ENCODE data around the gene NSDHL.
"Not testable (repeated sequence)": the region's sequence is repeated elsewhere in the genome, so short reads cannot be mapped to it uniquely, and the experiment has no call there.

Gene NSDHL

GRCh38 chrX:152830312-152831305 lies at the start of gene NSDHL, which contains the start of gene CETN2:
NSDHL (plus strand) TSS chrX:152831063; CDS start chrX:152846325, 15,262 bp downstream.
CETN2 (minus strand) TSS chrX:152830757; CDS start chrX:152830710, 47 bp downstream.
- DNase-seq = peak; percentile 84 to 87

- DNase-seq = not testable (repeated sequence)
Observed at GRCh38 chrX:152787062-152787461, 43.8 kb upstream of the NSDHL start.

GRCh38 chrX:152798945-152799344 lies 31.9 kb upstream of the NSDHL start:
- no peak for DNase-seq

DNA sequence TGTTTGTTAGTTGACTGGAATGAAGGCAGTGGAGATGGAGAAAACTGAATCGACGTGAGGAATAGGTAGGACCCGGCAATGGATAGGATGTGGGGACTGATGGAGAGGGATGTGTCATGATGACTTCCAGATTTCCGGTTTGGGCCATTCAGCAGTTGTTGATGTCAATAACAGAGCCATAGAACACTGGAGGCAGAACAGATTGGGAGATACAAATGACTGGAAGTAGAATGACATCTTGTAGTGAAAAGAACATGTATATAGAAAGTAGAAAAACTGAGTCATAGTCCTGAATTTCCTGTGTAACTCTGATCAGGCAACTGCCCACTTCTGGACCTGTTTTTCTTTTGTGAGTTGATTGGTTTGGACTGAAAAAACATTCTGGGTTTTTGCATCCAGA lies 24.8 kb upstream of the NSDHL start:
- no peak for DNase-seq

GRCh38 chrX:152810403-152810802 lies 20.5 kb upstream of the NSDHL start:
- DNase-seq = no peak

- no peak for DNase-seq
Observed at GRCh38 chrX:152813206-152813605, 17.7 kb upstream of the NSDHL start.

- DNase-seq = no peak
Observed at GRCh38 chrX:152814048-152814447, 16.8 kb upstream of the NSDHL start.

- DNase-seq = no peak
Observed at GRCh38 chrX:152817078-152817764, 13.6 kb upstream of the NSDHL start.

DNA sequence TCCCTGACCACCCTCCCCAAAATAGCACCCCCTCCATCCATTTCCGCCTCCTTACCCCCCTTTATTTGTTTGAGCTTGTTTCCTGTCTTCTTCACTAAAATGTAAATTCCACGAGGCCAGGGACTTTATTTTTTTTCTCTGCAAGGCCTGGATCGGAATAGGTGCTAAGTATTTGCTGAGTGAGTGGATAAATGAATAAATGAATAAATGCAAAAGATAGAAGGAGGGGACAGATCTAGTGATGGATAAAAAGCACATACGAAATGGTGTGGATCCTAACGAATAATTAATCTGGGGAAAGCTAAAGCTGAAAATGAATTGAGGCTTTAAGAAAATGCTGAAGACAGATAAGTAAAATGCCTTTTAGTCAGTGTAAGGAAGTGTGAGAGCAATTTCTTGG lies 12.5 kb upstream of the NSDHL start:
- DNase-seq = no peak

- DNase-seq = no peak
Observed at GRCh38 chrX:152819266-152819665, 11.6 kb upstream of the NSDHL start.

DNA sequence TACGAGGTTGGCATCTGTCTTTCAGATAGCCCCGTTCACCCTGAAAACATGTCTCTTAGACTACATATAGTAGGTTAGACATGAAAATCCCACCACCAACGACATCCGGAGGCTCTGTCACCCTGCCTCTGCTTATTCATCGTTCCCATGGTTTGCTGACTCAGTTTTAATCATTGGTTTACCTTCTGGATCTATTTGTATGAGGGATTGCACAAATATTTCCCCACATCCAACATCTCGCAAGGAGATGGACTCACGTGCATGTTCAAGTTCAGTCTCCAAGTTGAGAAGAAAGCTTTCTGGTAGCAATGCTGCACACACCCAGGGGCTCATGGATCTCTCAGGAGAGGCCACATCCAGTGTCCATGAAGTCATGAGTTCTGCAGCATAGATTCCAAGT lies 11.1 kb upstream of the NSDHL start:
- no peak for DNase-seq

GRCh38 chrX:152821145-152821765 lies 9.6 kb upstream of the NSDHL start:
- DNase-seq = peak in 1 of 2 donors; percentile 11

DNA sequence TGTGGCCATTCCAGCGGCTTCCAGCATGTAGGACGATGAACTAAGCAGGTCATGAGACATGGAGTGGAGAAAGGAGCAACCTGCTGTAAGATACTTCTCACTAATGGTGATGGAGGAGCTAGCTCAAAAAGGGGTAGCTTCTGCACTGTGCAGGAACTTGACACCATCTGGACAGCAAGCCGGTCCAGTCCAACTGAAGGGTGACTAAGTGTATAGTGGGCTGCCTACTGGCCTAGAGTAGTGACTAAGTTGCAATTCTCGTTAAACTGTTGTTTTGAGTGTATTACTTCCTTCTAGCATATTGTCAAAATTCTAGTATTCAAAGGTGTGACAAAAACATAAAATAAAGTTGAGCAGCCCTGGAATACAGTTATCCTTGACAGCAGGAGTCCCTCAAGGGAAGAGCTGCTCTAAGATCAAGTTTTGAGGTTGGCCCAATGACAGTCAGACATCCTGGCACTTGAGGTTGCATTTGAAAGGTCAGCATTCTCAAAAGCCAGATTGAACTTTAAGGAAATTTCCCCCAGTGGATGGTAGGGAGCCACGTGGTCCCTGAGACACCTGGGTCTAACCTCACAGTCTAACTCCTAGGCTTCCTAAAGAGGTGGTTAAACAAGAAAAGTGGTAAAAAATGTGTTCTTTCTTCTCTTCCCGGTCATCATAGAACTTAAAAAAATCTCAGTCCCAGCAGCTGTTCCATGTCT lies 8.3 kb upstream of the NSDHL start:
- no peak for DNase-seq

- no peak for DNase-seq
Observed at GRCh38 chrX:152823657-152824056, 7.2 kb upstream of the NSDHL start.

DNA sequence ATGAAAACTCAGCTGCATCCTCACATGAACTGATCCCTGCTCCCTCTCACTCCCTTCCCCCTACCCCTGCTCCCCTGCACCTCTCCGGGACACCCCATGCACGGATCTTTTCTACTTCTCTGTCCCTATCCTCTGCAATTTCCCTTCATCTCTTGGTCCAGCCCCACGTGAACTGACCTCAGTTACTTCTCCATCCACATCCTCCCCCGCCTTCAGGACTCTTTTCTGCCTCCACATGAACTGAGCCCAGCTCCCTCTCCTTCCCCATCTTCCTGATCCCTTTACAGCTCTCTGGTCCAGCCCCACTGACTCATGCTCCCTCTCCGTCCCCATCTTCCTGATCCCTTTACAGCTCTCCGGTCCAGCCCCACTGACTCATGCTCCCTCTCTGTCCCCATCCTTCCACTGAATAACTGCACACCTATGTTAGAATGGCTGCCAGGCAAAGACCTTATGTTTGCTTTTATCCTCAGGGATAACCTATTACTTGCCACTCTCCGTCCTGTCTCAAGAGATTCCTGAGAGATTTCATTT lies 6.0 kb upstream of the NSDHL start:
- DNase-seq = no peak

DNA sequence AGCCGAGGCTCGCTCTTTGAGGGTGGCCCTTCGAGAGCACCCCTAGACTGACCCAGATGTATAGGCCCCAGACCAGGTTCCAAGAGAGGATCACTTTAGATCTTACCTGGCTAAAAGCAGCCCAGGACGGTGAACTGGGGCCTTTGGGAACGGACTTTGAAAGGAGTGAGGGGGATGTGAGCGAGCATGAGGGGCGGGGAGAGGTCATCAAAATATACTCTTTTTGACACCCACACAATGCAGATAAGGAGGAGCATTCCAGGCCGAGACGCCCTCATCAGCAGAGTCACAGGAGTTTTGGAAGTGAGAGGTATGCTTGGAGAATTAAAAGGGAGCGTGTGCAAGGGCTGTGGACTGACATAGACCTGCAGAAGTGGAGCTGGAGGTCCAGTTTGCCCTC lies 528 bp downstream of the NSDHL start:
- DNase-seq = no peak

- DNase-seq = no peak
Observed at GRCh38 chrX:152832520-152832919, 1.7 kb downstream of the NSDHL start.

- DNase-seq = no peak
Observed at GRCh38 chrX:152833378-152833777, 2.5 kb downstream of the NSDHL start.

- not testable (repeated sequence) for DNase-seq
Observed at GRCh38 chrX:152835470-152835869, 4.6 kb downstream of the NSDHL start.

DNA sequence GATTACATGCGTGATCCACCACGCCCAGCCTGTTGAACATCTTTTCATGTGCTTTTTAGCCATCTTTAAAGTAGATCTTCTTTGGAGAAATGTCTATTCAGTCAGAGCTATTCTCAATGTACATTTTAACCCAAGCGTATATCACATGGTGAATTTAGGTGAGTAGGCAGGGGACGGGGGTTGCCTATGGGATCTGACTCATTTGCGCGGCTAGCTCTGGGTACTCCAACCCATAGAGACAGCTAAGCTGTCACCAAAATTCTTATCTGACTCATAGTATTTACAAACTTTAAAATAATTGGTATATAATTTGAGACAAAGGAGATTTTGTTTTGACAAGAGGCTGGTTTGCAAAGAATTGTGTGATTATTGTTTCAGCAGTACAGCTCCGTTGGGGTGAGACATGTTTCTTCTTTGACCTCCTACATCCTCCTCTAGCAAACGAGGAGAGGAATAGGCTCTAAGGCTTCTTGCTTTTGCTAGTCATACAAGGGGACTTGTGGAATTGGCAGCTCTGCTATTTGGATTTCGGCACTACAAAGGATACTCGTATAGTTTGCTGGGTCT lies 12.0 kb downstream of the NSDHL start:
- no peak for DNase-seq

DNA sequence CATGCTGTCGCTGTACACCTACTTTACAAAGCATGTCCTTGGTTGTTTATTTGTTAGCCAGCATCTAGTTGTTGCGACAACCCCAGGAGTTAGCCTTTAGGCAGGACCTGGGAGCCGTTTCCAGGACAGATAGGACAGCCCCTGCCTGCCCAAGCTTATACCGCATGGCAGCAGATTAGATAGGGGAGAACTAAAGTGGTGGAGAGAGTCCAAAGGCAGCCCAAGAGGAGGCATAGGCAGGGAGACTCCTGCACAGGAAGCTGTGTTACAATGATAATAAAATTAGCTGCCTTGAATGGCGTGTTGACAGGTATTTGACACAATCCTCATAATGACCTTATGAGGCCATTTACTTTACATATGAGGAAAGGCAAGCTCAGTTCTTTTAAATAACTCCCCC lies 13.0 kb downstream of the NSDHL start:
- DNase-seq = no peak

GRCh38 chrX:152844256-152844655 lies 13.4 kb downstream of the NSDHL start:
- DNase-seq = no peak

All from stimulated activated CD4-positive, alpha-beta T cell treated with anti-CD3 and anti-CD28 coated beads, Interleukin-2, amount 100 ng/mL, for 48 hours (primary cell).